HG02870 (cell line): ENCODE measurements around the gene CXCR2.

Experiments
- ATAC-seq: cut with Tn5 transposase; IDR thresholded peaks from one replicate; pipeline ENCODE4 v1.9.1; 2021; ENCODE audit warnings: mild to moderate bottlenecking, moderate library complexity; ENCODE audit not compliant: unreplicated experiment

Gene CXCR2

DNA sequence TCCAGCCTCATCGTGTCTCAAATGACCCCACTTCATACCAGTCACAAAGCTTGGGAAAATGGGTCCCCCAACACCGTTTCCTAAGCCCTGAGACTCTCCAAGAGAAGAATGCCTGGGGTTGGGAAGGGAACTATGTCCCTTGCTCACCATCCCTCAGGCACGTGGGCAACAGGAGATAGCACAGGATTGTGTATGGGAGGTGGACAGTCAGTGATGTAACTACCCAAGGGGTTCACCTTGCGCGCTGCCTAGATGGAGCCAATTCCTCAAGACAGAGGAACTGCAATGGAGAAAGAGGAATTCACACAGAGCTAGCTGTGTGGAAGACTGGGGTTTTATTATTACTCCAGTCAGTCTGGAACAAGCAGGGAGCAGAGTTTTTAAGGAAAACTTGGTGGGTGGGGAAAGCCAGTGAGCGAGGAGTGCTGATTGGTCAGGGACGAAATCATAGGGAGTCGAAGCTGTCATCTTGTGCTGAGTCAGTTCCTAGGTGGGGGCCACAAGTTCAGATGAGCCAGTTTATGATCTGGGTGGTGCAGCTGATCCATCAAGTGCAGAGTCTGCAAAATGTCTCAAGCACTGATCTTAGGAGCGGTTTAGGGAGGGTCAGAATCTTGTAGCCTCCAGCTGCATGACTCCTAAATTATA, 54.8 kb downstream of the CXCR2 start:
- ATAC-seq = no peak

DNA sequence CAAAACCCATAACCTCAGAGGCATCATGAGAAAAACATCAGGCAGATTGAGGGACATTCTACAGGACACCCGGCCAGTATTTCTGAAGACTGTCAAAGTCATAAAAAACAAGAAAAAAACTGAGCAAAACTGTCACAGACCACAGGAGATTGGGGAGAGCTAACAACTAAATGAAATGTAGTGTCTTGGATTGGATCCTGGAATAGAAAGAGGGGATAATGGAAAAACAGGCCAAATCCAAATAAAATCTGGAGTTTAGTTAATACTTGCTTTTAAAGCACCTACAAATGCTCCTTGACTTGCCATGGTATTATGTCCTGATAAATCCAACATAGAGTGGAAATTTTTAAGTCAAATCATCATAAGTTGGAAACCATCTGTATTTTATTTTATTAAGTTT, 58.5 kb downstream of the CXCR2 start:
- ATAC-seq = no peak

DNA sequence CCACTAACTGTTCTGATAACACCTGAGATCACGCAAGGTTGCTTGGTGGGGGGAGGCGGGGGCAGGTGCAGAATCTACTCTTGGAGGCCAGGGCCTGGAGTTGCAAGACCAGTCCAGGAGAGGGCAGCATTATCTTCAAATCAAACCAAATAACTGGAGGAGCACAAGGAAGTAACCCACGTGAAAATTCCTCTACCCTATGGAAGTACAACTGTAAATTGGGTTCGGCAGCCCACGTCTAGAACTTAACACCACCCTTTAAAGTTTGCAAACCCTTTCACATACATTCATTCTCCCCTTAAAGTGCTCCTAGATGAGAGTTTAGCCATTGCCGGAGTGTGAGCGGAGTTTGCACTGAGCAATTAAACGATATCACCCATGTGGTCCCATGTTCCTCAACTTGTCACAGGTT, 60.5 kb downstream of the CXCR2 start:
- peak; percentile 58 for ATAC-seq
